Naive thymus-derived CD4-positive, alpha-beta T cell (primary cell): ENCODE measurements around the gene CIAO2B. TPM values are rescaled to one million over a fixed set of nuclear protein-coding genes. Genes with fewer than 3 reads are reported as not detected.

Experiments used
- ATAC-seq: fragments of 150-1000 bp; cut with Tn5 transposase; 2 replicates; pipeline ENCODE4 v1.10.0; 2021; ENCODE audit warnings: mild to moderate bottlenecking, moderate library complexity
- CTCF ChIA-PET: fragments of 350-600 bp; sonication (Branson Sonifier 250); formaldehyde crosslinking; loops from one replicate; lab custom pipeline; 2021; ENCODE audit warnings: antibody characterized with exemption; lab: Charles Lee
- POLR2A ChIA-PET: fragments of 350-600 bp; sonication (Branson Sonifier 250); formaldehyde crosslinking; loops from one replicate; lab custom pipeline; 2021; ENCODE audit warnings: antibody characterized with exemption, inconsistent platforms; lab: Charles Lee
- DNase-seq, 9 donors: peaks; one replicate each; pipeline versions ENCODE4 v3.0.0 to v3.0.0-alpha.2; 2020 to 2022; ENCODE audit warnings: mixed read lengths in 1 of 9
- H3K27ac ChIP-seq: one replicate; pipeline ENCODE4 v1.7.0; 2013; ENCODE audit warnings: mild to moderate bottlenecking, low read depth, low read length, moderate library complexity
- H3K27me3 ChIP-seq, 2 donors: one replicate each; pipeline ENCODE4 v1.7.0; 2013; ENCODE audit warnings: low read length in 2 of 2, mild to moderate bottlenecking in 2 of 2, moderate library complexity in 2 of 2; ENCODE audit not compliant: control insufficient read depth in 2 of 2, insufficient read depth in 2 of 2
- H3K36me3 ChIP-seq, 3 experiments: 1 replicate in 2 of 3; 2 replicates in 1 of 3; pipeline ENCODE4 v1.7.0; 2013; ENCODE audit warnings: low read length in 3 of 3, mild to moderate bottlenecking in 3 of 3, moderate library complexity in 1 of 3; ENCODE audit not compliant: insufficient read depth in 3 of 3, control insufficient read depth in 2 of 3
- H3K4me1 ChIP-seq, 2 donors: one replicate each; pipeline ENCODE4 v1.7.0; 2013; ENCODE audit warnings: low read length in 2 of 2, mild to moderate bottlenecking in 2 of 2, moderate library complexity in 1 of 2; ENCODE audit not compliant: control insufficient read depth in 2 of 2, insufficient read depth in 2 of 2
- H3K4me3 ChIP-seq: 2 replicates; pipeline ENCODE4 v1.7.0; 2013; ENCODE audit warnings: mild to moderate bottlenecking, low read length
- H3K9me3 ChIP-seq, 3 experiments: 1 replicate in 2 of 3; 2 replicates in 1 of 3; pipeline ENCODE4 v1.7.0; 2013; ENCODE audit warnings: low read length in 3 of 3; ENCODE audit not compliant: control insufficient read depth in 2 of 3
- H3K27ac Mint-ChIP-seq, 9 donors: one replicate each; pipeline ENCODE4 v1.8.0; 2020 to 2022; ENCODE audit warnings: mixed read lengths in 9 of 9, mild to moderate bottlenecking in 8 of 9, moderate library complexity in 5 of 9, inconsistent platforms in 2 of 9
- H3K27me3 Mint-ChIP-seq, 5 donors: one replicate each; pipeline ENCODE4 v1.8.0; 2021 to 2022; ENCODE audit warnings: mixed read lengths in 5 of 5, mild to moderate bottlenecking in 1 of 5
- H3K36me3 Mint-ChIP-seq, 5 donors: one replicate each; pipeline ENCODE4 v1.8.0; 2020 to 2022; ENCODE audit warnings: mixed read lengths in 5 of 5, mild to moderate bottlenecking in 3 of 5, inconsistent platforms in 1 of 5
- H3K4me1 Mint-ChIP-seq, 7 donors: one replicate each; pipeline ENCODE4 v1.8.0; 2020 to 2022; ENCODE audit warnings: mixed read lengths in 7 of 7, mild to moderate bottlenecking in 3 of 7, inconsistent platforms in 1 of 7
- H3K4me3 Mint-ChIP-seq, 10 donors: one replicate each; pipeline ENCODE4 v1.8.0; 2020 to 2022; ENCODE audit warnings: mild to moderate bottlenecking in 10 of 10, mixed read lengths in 10 of 10, moderate library complexity in 6 of 10, inconsistent platforms in 2 of 10
- H3K9me3 Mint-ChIP-seq, 11 donors: one replicate each; pipeline ENCODE4 v1.8.0; 2020 to 2022; ENCODE audit warnings: mixed read lengths in 11 of 11, mild to moderate bottlenecking in 4 of 11, inconsistent platforms in 1 of 11, moderate library complexity in 1 of 11
- intact Hi-C, 2 donors: fragments of 100-400 bp; cut with micrococcal nuclease; formaldehyde crosslinking; loops; one replicate each; pipeline ENCODE4 v1.15.1; 2023
- polyA plus RNA-seq, 2 donors: library from polyadenylated mRNA; unstranded; fragments of 300-500 nt; fragmentation: Illumina TruSeq; gene quantifications; one replicate each; pipeline ENCODE4 v1.2.3, GENCODE V29; 2021
- total RNA-seq, 6 experiments: library from RNA in 5 of 6; stranded (reverse) in 5 of 6; gene quantifications; 1 replicate in 5 of 6; 2 replicates in 1 of 6; pipeline ENCODE4 v1.2.3 and lab custom pipeline; 2021 to 2026

The CIAO2B gene
- total and polyA plus RNA-seq, 7 experiments from 2014 or later, result 47.0 to 116 (median 61.6) TPM

DNA sequence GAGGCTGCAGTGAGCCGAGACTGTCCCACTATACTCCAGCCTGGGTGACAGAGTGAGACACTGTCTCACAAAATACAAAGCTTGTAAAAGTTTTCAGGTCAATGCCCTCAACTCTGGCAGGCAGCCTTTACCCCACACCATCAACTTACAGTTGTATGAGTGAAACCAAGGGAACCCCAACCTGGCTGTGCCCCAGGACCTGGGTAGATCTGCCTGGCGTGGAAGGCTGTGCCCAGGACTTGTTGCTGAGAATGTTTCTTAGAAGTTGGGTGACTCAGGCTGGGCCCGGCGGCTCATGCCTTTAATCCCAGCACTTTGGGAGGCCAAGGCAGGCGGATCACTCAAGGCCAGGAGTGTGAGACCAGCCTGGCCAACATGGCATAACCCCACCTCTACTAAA is 34.6 kb upstream of the CIAO2B start:
- H3K4me1 ChIP-seq, result no peaks in the 10 kb centered on the region
- no peak overlapping the region for H3K27ac ChIP-seq
- peaks cover 0 to 3% (median 0%) of the 10 kb centered on the region in 7 donors for H3K4me1 Mint-ChIP-seq
- peaks cover 0 to 5% (median 0%) of the 10 kb centered on the region in 5 donors for H3K27me3 Mint-ChIP-seq
- no peak for DNase-seq
- CTCF ChIA-PET, result no interaction called here
- POLR2A ChIA-PET, result no interaction called here
- no peak overlapping the region for H3K4me3 Mint-ChIP-seq
- no peaks in the 10 kb centered on the region for H3K36me3 ChIP-seq
- no peaks in the 10 kb centered on the region for H3K9me3 Mint-ChIP-seq
- no peaks in the 10 kb centered on the region for H3K36me3 Mint-ChIP-seq
- intact Hi-C loops, result no loop called here
- no peaks in the 10 kb centered on the region for H3K27me3 ChIP-seq
- H3K4me3 ChIP-seq, result no peak overlapping the region
- H3K27ac Mint-ChIP-seq, result no peak overlapping the region
- ATAC-seq, result no peak
- H3K9me3 ChIP-seq, result no peaks in the 10 kb centered on the region

DNA sequence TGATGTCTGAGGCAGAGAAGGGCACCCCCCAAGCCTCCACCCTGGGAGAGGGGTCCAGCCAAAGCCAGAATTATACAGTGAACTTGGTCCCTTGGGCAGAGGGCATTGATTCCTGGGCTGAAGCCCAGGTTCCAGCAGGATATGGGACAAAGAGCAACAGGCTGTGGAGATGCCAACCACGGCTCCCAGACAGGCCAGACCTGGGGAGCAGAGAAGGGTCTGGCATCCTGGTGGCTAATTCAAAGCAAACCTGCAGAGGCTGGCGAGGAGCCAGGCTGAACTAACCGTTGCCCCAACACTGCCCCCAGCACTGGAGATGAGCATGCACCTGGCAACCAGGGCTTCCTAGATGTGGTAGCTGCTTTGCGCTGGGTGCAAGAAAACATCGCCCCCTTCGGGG is 29.8 kb upstream of the CIAO2B start:
- no peak overlapping the region for H3K27ac Mint-ChIP-seq
- Histone ChIP-seq H3K27me3 (no peaks in the 10 kb centered on the region), H3K4me3 (no peak overlapping the region), H3K4me1 (no peaks in the 10 kb centered on the region), H3K27ac (no peak overlapping the region), H3K36me3 (no peaks in the 10 kb centered on the region), H3K9me3 (no peaks in the 10 kb centered on the region)
- CTCF ChIA-PET, result no interaction called here
- DNase-seq, result no peak
- H3K4me3 Mint-ChIP-seq, result no peak overlapping the region
- H3K27me3 Mint-ChIP-seq, result peaks cover 0 to 5% (median 0%) of the 10 kb centered on the region in 5 donors
- H3K36me3 Mint-ChIP-seq, result no peaks in the 10 kb centered on the region
- intact Hi-C loops, result no loop called here
- ATAC-seq, result no peak
- no peaks in the 10 kb centered on the region for H3K9me3 Mint-ChIP-seq
- peaks cover 2 to 20% (median 8%) of the 10 kb centered on the region in 7 donors for H3K4me1 Mint-ChIP-seq
- POLR2A ChIA-PET, result interaction anchor here (1.0 kb wide), 1 partner anchor 49 kb away, joined by 5 read pairs; no protein-coding TSS in a partner anchor

DNA sequence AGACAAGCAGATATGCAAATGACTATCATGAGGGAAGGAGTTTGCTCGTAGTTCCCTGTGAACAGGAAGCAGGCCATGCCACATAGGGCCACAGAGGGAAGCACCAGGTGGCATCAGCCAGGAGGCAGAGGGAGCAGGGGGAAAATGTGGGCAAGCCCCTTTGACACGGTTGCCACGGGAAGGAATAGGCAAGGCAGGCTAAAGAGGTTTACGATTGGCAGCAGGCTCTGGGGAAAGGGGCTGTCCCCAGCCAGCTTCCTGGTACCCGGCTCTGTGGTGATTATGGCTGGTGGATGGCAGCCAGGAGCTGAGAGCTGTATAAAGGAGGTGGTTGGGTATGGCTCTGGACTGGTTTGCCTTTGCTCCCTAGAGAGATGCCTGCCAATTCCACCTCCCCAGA is 27.7 kb upstream of the CIAO2B start:
- Mint-ChIP-seq H3K4me1 (peaks cover 10 to 33% (median 17%) of the 10 kb centered on the region in 7 donors), H3K4me3 (peak overlapping the region in 1 of 10 donors; percentile 92), H3K27ac (peak overlapping the region in 2 of 9 donors; percentile 68 to 91), H3K27me3 (peaks cover 0 to 5% (median 0%) of the 10 kb centered on the region in 5 donors), H3K9me3 (no peaks in the 10 kb centered on the region), H3K36me3 (no peaks in the 10 kb centered on the region)
- no peaks in the 10 kb centered on the region for H3K9me3 ChIP-seq
- H3K27ac ChIP-seq, result no peak overlapping the region
- no peaks in the 10 kb centered on the region for H3K36me3 ChIP-seq
- ChIA-PET POLR2A (no interaction called here), CTCF (interaction anchor here (1.2 kb wide), 1 partner anchor 15 kb away, joined by 4 read pairs; no protein-coding TSS in a partner anchor)
- intact Hi-C loops, result no loop called here
- ATAC-seq (no peak), DNase-seq (no peak)
- H3K27me3 ChIP-seq, result no peaks in the 10 kb centered on the region
- H3K4me3 ChIP-seq, result no peak overlapping the region
- H3K4me1 ChIP-seq, result no peaks in the 10 kb centered on the region

DNA sequence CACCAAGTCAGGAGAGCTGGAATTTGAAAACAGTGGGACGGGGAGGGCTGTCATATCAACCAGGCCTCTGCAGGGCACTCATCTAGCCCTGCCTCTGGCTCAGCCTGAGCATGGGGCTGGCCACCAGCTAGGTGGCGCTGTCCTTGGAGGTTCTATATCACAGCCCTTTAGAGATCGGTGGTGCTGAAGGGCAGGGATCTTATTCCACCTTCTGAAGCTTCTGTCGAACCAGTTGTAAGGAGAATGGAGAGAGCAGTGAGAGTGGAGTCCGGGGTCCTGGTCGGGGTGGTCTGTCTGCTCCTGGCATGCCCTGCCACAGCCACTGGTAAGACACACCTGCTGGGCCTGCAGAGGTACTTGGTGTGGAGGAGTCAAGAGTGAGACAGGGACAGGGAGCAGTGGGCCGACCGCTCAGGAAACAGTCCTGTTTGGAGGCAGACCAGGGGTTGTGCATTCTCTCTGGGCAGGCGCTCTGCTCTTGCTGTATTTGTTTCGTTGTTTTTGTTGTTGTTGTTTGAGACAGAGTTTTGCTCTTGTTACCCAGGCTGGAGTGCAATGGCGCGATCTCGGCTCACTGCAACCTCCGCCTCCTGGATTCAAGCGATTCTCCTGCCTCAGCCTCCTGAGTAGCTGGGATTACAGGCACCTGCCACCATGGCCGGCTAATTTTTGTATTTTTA is 27.0 kb upstream of the CIAO2B start, which contains the start of gene CES3:
TSS of gene CES3 (plus strand) at position 202 of the 680 bp plus-strand sequence. CDS start at position 244, 42 bp downstream.
- Histone ChIP-seq H3K27ac (no peak within 1 kb of the TSS), H3K36me3 (no peaks in the 10 kb centered on the region), H3K4me1 (no peaks in the 10 kb centered on the region), H3K9me3 (no peaks in the 10 kb centered on the region), H3K4me3 (no peak within 1 kb of the TSS), H3K27me3 (no peaks in the 10 kb centered on the region)
- DNase-seq (peak in 8 of 9 donors; percentile 23 to 71 (median 34)), ATAC-seq (peak; percentile 90)
- Mint-ChIP-seq H3K4me3 (peak within 1 kb of the TSS in 1 of 10 donors; percentile 92), H3K4me1 (peaks cover 10 to 33% (median 17%) of the 10 kb centered on the region in 7 donors), H3K27me3 (peaks cover 0 to 5% (median 0%) of the 10 kb centered on the region in 5 donors), H3K27ac (peak within 1 kb of the TSS in 2 of 9 donors; percentile 68 to 91), H3K9me3 (no peaks in the 10 kb centered on the region), H3K36me3 (no peaks in the 10 kb centered on the region)
- intact Hi-C loops, result no loop called here
- CTCF ChIA-PET, result interaction anchor here (0.6 to 1.2 kb wide), 2 partner anchors 14 to 18 kb away, joined by 3 to 4 read pairs; no protein-coding TSS in a partner anchor
- POLR2A ChIA-PET, result no interaction called here

GRCh38 chr16:66960270-66960669 is 26.1 kb upstream of the CIAO2B start:
- H3K36me3 Mint-ChIP-seq, result no peaks in the 10 kb centered on the region
- H3K27ac ChIP-seq, result no peak overlapping the region
- POLR2A ChIA-PET, result no interaction called here
- CTCF ChIA-PET, result interaction anchor here (0.7 kb wide), 1 partner anchor 12 kb away, joined by 3 read pairs; no protein-coding TSS in a partner anchor
- H3K4me3 ChIP-seq, result no peak overlapping the region
- H3K27me3 Mint-ChIP-seq, result peaks cover 0 to 5% (median 0%) of the 10 kb centered on the region in 5 donors
- no peaks in the 10 kb centered on the region for H3K4me1 ChIP-seq
- ATAC-seq (no peak), DNase-seq (no peak)
- intact Hi-C loops, result no loop called here
- no peak overlapping the region for H3K27ac Mint-ChIP-seq
- peaks cover 10 to 33% (median 17%) of the 10 kb centered on the region in 7 donors for H3K4me1 Mint-ChIP-seq
- no peaks in the 10 kb centered on the region for H3K9me3 Mint-ChIP-seq
- H3K9me3 ChIP-seq, result no peaks in the 10 kb centered on the region
- no peaks in the 10 kb centered on the region for H3K27me3 ChIP-seq
- no peaks in the 10 kb centered on the region for H3K36me3 ChIP-seq
- H3K4me3 Mint-ChIP-seq, result no peak overlapping the region

- Histone ChIP-seq H3K9me3 (no peaks in the 10 kb centered on the region), H3K27ac (no peak overlapping the region), H3K36me3 (no peaks in the 10 kb centered on the region), H3K4me1 (no peaks in the 10 kb centered on the region), H3K27me3 (no peaks in the 10 kb centered on the region), H3K4me3 (no peak overlapping the region)
- intact Hi-C loops, result no loop called here
- H3K4me1 Mint-ChIP-seq, result peaks cover 10 to 33% (median 17%) of the 10 kb centered on the region in 7 donors
- peaks cover 0 to under 1% (median 0%) of the 10 kb centered on the region in 5 donors for H3K27me3 Mint-ChIP-seq
- H3K4me3 Mint-ChIP-seq, result no peak overlapping the region
- no peaks in the 10 kb centered on the region for H3K36me3 Mint-ChIP-seq
- ATAC-seq (peak; percentile 15), DNase-seq (no peak)
- H3K9me3 Mint-ChIP-seq, result no peaks in the 10 kb centered on the region
- H3K27ac Mint-ChIP-seq, result peak overlapping the region in 3 of 9 donors; percentile 16 to 51 (median 26)
- ChIA-PET POLR2A (no interaction called here), CTCF (interaction anchor here (0.7 kb wide), 2 partner anchors 11 to 128 kb away, joined by 3 read pairs; no protein-coding TSS in a partner anchor)
Measured at GRCh38 chr16:66959704-66960161, 25.5 kb upstream of the CIAO2B start.
